Measurements from ENCODE around the gene TTLL10. TPM values are rescaled to one million over a fixed set of nuclear protein-coding genes. Genes with fewer than 3 reads are reported as not detected.

The TTLL10 gene
- total and polyA plus RNA-seq, 2 of the 8 experiments (the other 6 are each of a cell fraction or from before 2014, with no cell fraction given), result 1.1 to 1.7 TPM

GRCh38 chr1:1162597-1163537, 10.8 kb upstream of the TTLL10 start (continued):
- no peak for TF ChIP-seq EP300 (IDR thresholded peaks at IDR 0.05; ENCODE audit: borderline replicate concordance in 1 of 2, low read depth in 2 of 2, low read length in 2 of 2)
- TF ChIP-seq YY1 (IDR thresholded peaks at IDR 0.05; ENCODE audit: low read depth, low read length), result no peak
- TF ChIP-seq MAFK (IDR thresholded peaks at IDR 0.05; ENCODE audit: low read depth, low read length), result no peak
- TF ChIP-seq KDM1A (IDR thresholded peaks at IDR 0.05; ENCODE audit: borderline replicate concordance, low read length), result no peak
- TF ChIP-seq RXRA (IDR thresholded peaks at IDR 0.05; ENCODE audit: insufficient read depth, low read depth, low read length), result no peak
- no peak for TF ChIP-seq SIRT6 (IDR thresholded peaks at IDR 0.05; ENCODE audit: low read length)

Data from H1 (cell line).